GM12878 (cell line): ENCODE results near the gene CSTF1.

Experiments
- CTCF ChIP-seq, 3 experiments: IDR thresholded peaks in 2 of 3; conservative IDR thresholded peaks in 1 of 3; 2 replicates each; pipeline ENCODE4 v1.5.1; 2011; ENCODE audit warnings: low read depth in 3 of 3, low read length in 3 of 3, mild to moderate bottlenecking in 3 of 3, control low read depth in 2 of 3, moderate library complexity in 2 of 3, inconsistent platforms in 1 of 3, mixed read lengths in 1 of 3; ENCODE audit not compliant: control insufficient read depth in 2 of 3, insufficient read depth in 1 of 3; ENCODE audit errors: extremely low read depth in 1 of 3
- MEF2A ChIP-seq: IDR thresholded peaks from 2 replicates; pipeline ENCODE4 v1.6.1; 2011; ENCODE audit warnings: low read depth, mild to moderate bottlenecking, low read length, moderate library complexity; ENCODE audit not compliant: insufficient read depth
- NFYB ChIP-seq: IDR thresholded peaks from 2 replicates; pipeline ENCODE4 v1.6.1; 2011; ENCODE audit warnings: low read depth, mild to moderate bottlenecking, low read length, improper control_type of control experiment, moderate library complexity; ENCODE audit not compliant: insufficient read depth

- TF ChIP-seq CTCF (IDR thresholded peaks at IDR 0.05 in 2 of 3, conservative IDR thresholded peaks at IDR 0.05 in 1 of 3; ENCODE audit: control insufficient read depth in 2 of 3, extremely low read depth in 1 of 3, insufficient read depth in 1 of 3, low read depth in 3 of 3, low read length in 3 of 3) (no peak), MEF2A (no peak), NFYB (no peak)
These were observed 60.9 kb downstream of the CSTF1 start for GRCh38 chr20:56453352-56453751.
